GM12878 (cell line): ENCODE results near the gene PRSS8. TPM values are rescaled to one million over a fixed set of nuclear protein-coding genes. Genes with fewer than 3 reads are reported as not detected.

Source experiments
- ATAC-seq: fragments of 200-7000 bp; cut with Tn5 transposase; 3 replicates; pipeline ENCODE4 v1.9.1; 2020; ENCODE audit warnings: mild to moderate bottlenecking, moderate library complexity
- BruUV-seq: library from RNA; stranded (reverse); fragments of 400-500 nt; replicated peaks from 2 replicates; lab custom pipeline; 2021; lab: Mats Ljungman, UMichigan
- CTCF ChIA-PET: fragments of 300-600 bp; sonication (Branson Sonifier 250); formaldehyde crosslinking; extraction: SDS; loops from one replicate; lab custom pipeline; 2021; ENCODE audit warnings: inconsistent platforms; lab: Yijun Ruan, JAX
- POLR2A ChIA-PET: fragments of 350-600 bp; formaldehyde crosslinking; extraction: SDS; loops from one replicate; lab custom pipeline; 2021; ENCODE audit warnings: inconsistent platforms; lab: Charles Lee
- RAD21 ChIA-PET: fragments of 300-600 bp; sonication (Branson Sonifier 250); formaldehyde crosslinking; loops from one replicate; lab custom pipeline; 2023; ENCODE audit warnings: antibody characterized with exemption; ENCODE audit not compliant: unreplicated experiment; lab: Charles Lee
- SMC1A ChIA-PET: fragments of 300-600 bp; sonication (Branson Sonifier 250); formaldehyde crosslinking; loops from one replicate; lab custom pipeline; 2023; ENCODE audit not compliant: unreplicated experiment, uncharacterized antibody; lab: Charles Lee
- DNase-seq: peaks from one replicate; pipeline ENCODE4 v3.0.0-alpha.2; 2011; ENCODE audit warnings: low read depth, low spot score
- FAIRE-seq: peaks from 3 replicates; lab custom pipeline; 2011; peaks lifted over from hg19 to GRCh38; lab: Jason Lieb, UNC
- H2AFZ ChIP-seq: 2 replicates; pipeline ENCODE4 v1.6.0; 2011; ENCODE audit warnings: low read depth, low read length, control low read depth; ENCODE audit not compliant: control insufficient read depth
- H3K27ac ChIP-seq: 2 replicates; pipeline ENCODE4 v1.5.1; 2011; ENCODE audit warnings: control low read depth; ENCODE audit not compliant: control insufficient read depth, insufficient read depth
- H3K27me3 ChIP-seq, 2 experiments: replicated peaks in 1 of 2; 2 replicates each; pipeline versions ENCODE4 v1.6.0 to v1.6.1; 2011; ENCODE audit warnings: low read length in 1 of 2; ENCODE audit not compliant: control insufficient read depth in 2 of 2, insufficient read depth in 2 of 2
- H3K36me3 ChIP-seq, 2 experiments: 2 replicates each; pipeline ENCODE4 v1.5.1; 2011; ENCODE audit warnings: low read length in 1 of 2; ENCODE audit not compliant: control insufficient read depth in 2 of 2, insufficient read depth in 2 of 2
- H3K4me1 ChIP-seq: 2 replicates; pipeline ENCODE4 v1.6.1; 2011; ENCODE audit warnings: mild to moderate bottlenecking, low read length, moderate library complexity, mixed read lengths; ENCODE audit not compliant: control insufficient read depth, insufficient read depth
- H3K4me2 ChIP-seq: 2 replicates; pipeline ENCODE4 v1.6.0; 2011; ENCODE audit warnings: control low read depth; ENCODE audit not compliant: control insufficient read depth, insufficient read depth
- H3K4me3 ChIP-seq: fragments of 200-600 bp; sonication (generic); 2 replicates; pipeline ENCODE4 v1.5.1; 2016
- H3K79me2 ChIP-seq: 2 replicates; pipeline ENCODE4 v1.6.0; 2011; ENCODE audit warnings: low read length; ENCODE audit not compliant: control insufficient read depth, insufficient read depth
- H3K9ac ChIP-seq: 2 replicates; pipeline ENCODE4 v1.8.0; 2011; ENCODE audit warnings: low read length, control low read depth, mixed read lengths; ENCODE audit not compliant: control insufficient read depth, insufficient read depth
- H3K9me3 ChIP-seq: replicated peaks from 3 replicates; pipeline ENCODE4 v1.5.1; 2011; ENCODE audit warnings: mild to moderate bottlenecking, low read length; ENCODE audit not compliant: control insufficient read depth, insufficient read depth
- H4K20me1 ChIP-seq: 2 replicates; pipeline ENCODE4 v1.6.0; 2011; ENCODE audit not compliant: control insufficient read depth, insufficient read depth
- ELK1 ChIP-seq: IDR thresholded peaks from 2 replicates; pipeline ENCODE4 v1.6.1; 2012; ENCODE audit warnings: low read depth, low read length, improper control_type of control experiment
- IRF3 ChIP-seq: fragments of 450-650 bp; IDR thresholded peaks from 2 replicates; pipeline ENCODE4 v1.6.1; 2014; ENCODE audit warnings: mild to moderate bottlenecking
- NFYA ChIP-seq: IDR thresholded peaks from 2 replicates; pipeline ENCODE4 v1.6.1; 2011; ENCODE audit warnings: low read depth, mild to moderate bottlenecking, low read length, improper control_type of control experiment, borderline replicate concordance
- SUPT20H ChIP-seq: IDR thresholded peaks from 2 replicates; pipeline ENCODE4 v1.6.1; 2011; ENCODE audit warnings: low read depth, mild to moderate bottlenecking, low read length, moderate library complexity, borderline replicate concordance; ENCODE audit not compliant: control insufficient read depth
- SUZ12 ChIP-seq: fragments of 200-600 bp; sonication (generic); IDR thresholded peaks from one replicate; pipeline ENCODE4 v1.6.1; 2018; ENCODE audit warnings: antibody characterized with exemption, mild to moderate bottlenecking; ENCODE audit not compliant: unreplicated experiment
- TAF1 ChIP-seq: IDR thresholded peaks from 2 replicates; pipeline ENCODE4 v1.6.1; 2011; ENCODE audit warnings: mild to moderate bottlenecking, low read depth, low read length, borderline replicate concordance
- WGBS: methylation state at CpG from one replicate; pipeline ENCODE4 v1.1.6; 2016; ENCODE audit warnings: low lambda C conversion rate; ENCODE audit not compliant: insufficient replicate concordance, insufficient coverage; ENCODE audit errors: missing lambda C conversion rate; 5-methylcytosine and 5-hydroxymethylcytosine counted together
- in situ Hi-C: fragments of 300-500 bp; cut with MboI; formaldehyde crosslinking; loops from 9 replicates; pipeline ENCODE4 v1.14.3; 2018; ENCODE audit warnings: mixed read lengths
- intact Hi-C: fragments of 100-400 bp; cut with micrococcal nuclease; formaldehyde crosslinking; loops from one replicate; pipeline ENCODE4 v1.14.2; 2022; ENCODE audit not compliant: unreplicated experiment
- polyA plus RNA-seq, 11 experiments: library from polyadenylated mRNA; depleted of rRNA in 4 of 11; unstranded in 6 of 11; stranded (reverse) in 5 of 11; fragments of >200 nt; fragmentation: Nextera tagmentation in 4 of 11; fragmentation: Illumina TruSeq in 1 of 11; extraction: Ambion mirVana in 4 of 11; extraction: Trizol in 1 of 11; gene quantifications; 1 replicate in 1 of 11; 2 replicates in 10 of 11; pipeline versions ENCODE4 v1.2.1 to v1.2.3, GENCODE V29; 2011 to 2016; ENCODE audit warnings: inconsistent platforms in 2 of 11, missing spikeins in 2 of 11, low read depth in 1 of 11
- total RNA-seq, 4 experiments: library from RNA; depleted of rRNA in 3 of 4; stranded (reverse); fragments of >200 nt in 3 of 4; fragmentation: Illumina TruSeq in 1 of 4; extraction: Trizol in 1 of 4; gene quantifications; 2 replicates each; pipeline versions ENCODE4 v1.2.1 to v1.2.3, GENCODE V29; 2013 to 2021

PRSS8 gene
- total and polyA plus RNA-seq, 10 of the 15 experiments (the other 5 are each of a cell fraction or from before 2014, with no cell fraction given): 0.33 to 0.58 TPM; not detected in 8

GRCh38 chr16:31111881-31112466, 23.6 kb downstream of the PRSS8 start:
- WGBS: 94% methylated on average over 18 of the region's 23 CpGs
- Histone ChIP-seq H3K27ac (no peak overlapping the region), H3K27me3 (no peaks in the 10 kb centered on the region), H3K4me1 (peaks cover 18% of the 10 kb centered on the region), H3K9me3 (no peaks in the 10 kb centered on the region), H3K79me2 (peaks cover 13% of the 10 kb centered on the region), H3K9ac (no peak overlapping the region), H2AFZ (no peak overlapping the region), H4K20me1 (no peaks in the 10 kb centered on the region), H3K4me3 (no peak overlapping the region), H3K4me2 (no peak overlapping the region), H3K36me3 (peaks cover 0 to 4% of the 10 kb centered on the region in 2 experiments; a peak in 3 of 4 replicates)
- intact Hi-C loops (loop anchor here (10.0 kb wide), 1 partner anchor 763 kb away; the partner anchor contains the start of gene ZNF267), in situ Hi-C loops (loop anchor here (10.0 kb wide), 1 partner anchor 763 kb away; the partner anchor contains the start of gene ZNF267)
- ChIA-PET SMC1A (no interaction called here), RAD21 (interaction anchor here (0.5 kb wide), 1 partner anchor 138 kb away, joined by 4 read pairs; no protein-coding TSS in a partner anchor), CTCF (interaction anchor here (0.8 to 1.6 kb wide), 2 partner anchors 30 to 170 kb away, joined by 3 to 4 read pairs; no protein-coding TSS in a partner anchor), POLR2A (interaction anchor here (0.6 to 0.8 kb wide), 2 partner anchors 11 to 44 kb away, joined by 3 read pairs; no protein-coding TSS in a partner anchor)
- no peak for DNase-seq
- TF ChIP-seq SUPT20H (no peak), SUZ12 (no peak), ELK1 (no peak), NFYA (no peak), TAF1 (no peak), IRF3 (no peak)
- ATAC-seq: no peak
- no TSS peak for BruUV-seq
- FAIRE-seq: no peak
